ENCODE data around the gene TMEM54.

- TF ChIP-seq GATA2 (IDR thresholded peaks at IDR 0.05; ENCODE audit: low read depth, low read length), result no peak
- no peak for TF ChIP-seq GATA3 (IDR thresholded peaks at IDR 0.05; ENCODE audit: low read depth, low read length)
These were observed 12.3 kb downstream of the TMEM54 start for GRCh38 chr1:32888677-32889420.

Measured in SH-SY5Y (cell line).